ENCODE measurements around the gene EVA1A.

Gene EVA1A

GRCh38 chr2:75549401-75550253, 11.1 kb downstream of the EVA1A start:
- Histone ChIP-seq H3K4me1 (ENCODE audit: control insufficient read depth in 1 of 2, insufficient read depth in 2 of 2, low read length in 2 of 2) (no peaks in the 10 kb centered on the region), H3K9me3 (ENCODE audit: control insufficient read depth in 1 of 2, low read length in 2 of 2) (no peaks in the 10 kb centered on the region), H3K36me3 (ENCODE audit: control insufficient read depth in 1 of 2, insufficient read depth in 2 of 2, low read length in 2 of 2) (no peaks in the 10 kb centered on the region)

GRCh38 chr2:75548036-75548573, 12.6 kb downstream of the EVA1A start:
- H3K4me3 ChIP-seq (ENCODE audit: low read depth in 1 of 2, low read length in 2 of 2): no peak overlapping the region
- no peaks in the 10 kb centered on the region for H3K36me3 ChIP-seq (ENCODE audit: control insufficient read depth in 1 of 2, insufficient read depth in 2 of 2, low read length in 2 of 2)
- H3K27ac ChIP-seq (ENCODE audit: low read length): no peak overlapping the region
- H3K4me1 ChIP-seq (ENCODE audit: control insufficient read depth in 1 of 2, insufficient read depth in 2 of 2, low read length in 2 of 2): no peaks in the 10 kb centered on the region
- no peaks in the 10 kb centered on the region for H3K9me3 ChIP-seq (ENCODE audit: control insufficient read depth in 1 of 2, low read length in 2 of 2)
- no peaks in the 10 kb centered on the region for H3K27me3 ChIP-seq (ENCODE audit: low read depth, low read length)

More at GRCh38 chr2:75549401-75550253, 11.1 kb downstream of the EVA1A start:
- Histone ChIP-seq H3K27me3 (ENCODE audit: low read depth, low read length) (no peaks in the 10 kb centered on the region), H3K4me3 (ENCODE audit: low read depth in 1 of 2, low read length in 2 of 2) (no peak overlapping the region), H3K27ac (ENCODE audit: low read length) (no peak overlapping the region)

- no peaks in the 10 kb centered on the region for H3K27me3 ChIP-seq (ENCODE audit: low read depth, low read length)
- no peak overlapping the region for H3K27ac ChIP-seq (ENCODE audit: low read length)
- no peaks in the 10 kb centered on the region for H3K36me3 ChIP-seq (ENCODE audit: control insufficient read depth in 1 of 2, insufficient read depth in 2 of 2, low read length in 2 of 2)
- no peak overlapping the region for H3K4me3 ChIP-seq (ENCODE audit: low read depth in 1 of 2, low read length in 2 of 2)
- H3K4me1 ChIP-seq (ENCODE audit: control insufficient read depth in 1 of 2, insufficient read depth in 2 of 2, low read length in 2 of 2): no peaks in the 10 kb centered on the region
- no peaks in the 10 kb centered on the region for H3K9me3 ChIP-seq (ENCODE audit: control insufficient read depth in 1 of 2, low read length in 2 of 2)
These were observed 13.2 kb downstream of the EVA1A start for GRCh38 chr2:75547345-75548035.

GRCh38 chr2:75545922-75546321, 14.8 kb downstream of the EVA1A start:
- no peaks in the 10 kb centered on the region for H3K27me3 ChIP-seq (ENCODE audit: low read depth, low read length)
- H3K27ac ChIP-seq (ENCODE audit: low read length): no peak overlapping the region
- H3K4me1 ChIP-seq (ENCODE audit: control insufficient read depth in 1 of 2, insufficient read depth in 2 of 2, low read length in 2 of 2): no peaks in the 10 kb centered on the region
- H3K36me3 ChIP-seq (ENCODE audit: control insufficient read depth in 1 of 2, insufficient read depth in 2 of 2, low read length in 2 of 2): no peaks in the 10 kb centered on the region
- H3K9me3 ChIP-seq (ENCODE audit: control insufficient read depth in 1 of 2, low read length in 2 of 2): no peaks in the 10 kb centered on the region
- no peak overlapping the region for H3K4me3 ChIP-seq (ENCODE audit: low read depth in 1 of 2, low read length in 2 of 2)

GRCh38 chr2:75545387-75545786, 15.4 kb downstream of the EVA1A start:
- Histone ChIP-seq H3K4me3 (ENCODE audit: low read depth in 1 of 2, low read length in 2 of 2) (no peak overlapping the region), H3K4me1 (ENCODE audit: control insufficient read depth in 1 of 2, insufficient read depth in 2 of 2, low read length in 2 of 2) (peaks cover 0 to 4% of the 10 kb centered on the region in 2 donors), H3K27ac (ENCODE audit: low read length) (no peak overlapping the region)

GRCh38 chr2:75543446-75543845, 17.3 kb downstream of the EVA1A start:
- Histone ChIP-seq H3K27ac (ENCODE audit: low read length) (no peak overlapping the region), H3K9me3 (ENCODE audit: control insufficient read depth in 1 of 2, low read length in 2 of 2) (no peaks in the 10 kb centered on the region), H3K4me3 (ENCODE audit: low read depth in 1 of 2, low read length in 2 of 2) (no peak overlapping the region), H3K27me3 (ENCODE audit: low read depth, low read length) (no peaks in the 10 kb centered on the region), H3K36me3 (ENCODE audit: control insufficient read depth in 1 of 2, insufficient read depth in 2 of 2, low read length in 2 of 2) (no peaks in the 10 kb centered on the region), H3K4me1 (ENCODE audit: control insufficient read depth in 1 of 2, insufficient read depth in 2 of 2, low read length in 2 of 2) (peaks cover 0 to 5% of the 10 kb centered on the region in 2 donors)

More at GRCh38 chr2:75545387-75545786, 15.4 kb downstream of the EVA1A start:
- H3K9me3 ChIP-seq (ENCODE audit: control insufficient read depth in 1 of 2, low read length in 2 of 2): no peaks in the 10 kb centered on the region
- H3K36me3 ChIP-seq (ENCODE audit: control insufficient read depth in 1 of 2, insufficient read depth in 2 of 2, low read length in 2 of 2): no peaks in the 10 kb centered on the region
- H3K27me3 ChIP-seq (ENCODE audit: low read depth, low read length): no peaks in the 10 kb centered on the region

GRCh38 chr2:75541430-75541829, 19.3 kb downstream of the EVA1A start:
- H3K27ac ChIP-seq (ENCODE audit: low read length): no peak overlapping the region
- H3K4me1 ChIP-seq (ENCODE audit: control insufficient read depth in 1 of 2, insufficient read depth in 2 of 2, low read length in 2 of 2): peaks cover 0 to 5% of the 10 kb centered on the region in 2 donors
- no peaks in the 10 kb centered on the region for H3K36me3 ChIP-seq (ENCODE audit: control insufficient read depth in 1 of 2, insufficient read depth in 2 of 2, low read length in 2 of 2)
- no peaks in the 10 kb centered on the region for H3K27me3 ChIP-seq (ENCODE audit: low read depth, low read length)
- H3K4me3 ChIP-seq (ENCODE audit: low read depth in 1 of 2, low read length in 2 of 2): no peak overlapping the region
- H3K9me3 ChIP-seq (ENCODE audit: control insufficient read depth in 1 of 2, low read length in 2 of 2): no peaks in the 10 kb centered on the region

- no peaks in the 10 kb centered on the region for H3K27me3 ChIP-seq (ENCODE audit: low read depth, low read length)
- H3K9me3 ChIP-seq (ENCODE audit: control insufficient read depth in 1 of 2, low read length in 2 of 2): no peaks in the 10 kb centered on the region
- H3K36me3 ChIP-seq (ENCODE audit: control insufficient read depth in 1 of 2, insufficient read depth in 2 of 2, low read length in 2 of 2): no peaks in the 10 kb centered on the region
- no peak overlapping the region for H3K27ac ChIP-seq (ENCODE audit: low read length)
- H3K4me3 ChIP-seq (ENCODE audit: low read depth in 1 of 2, low read length in 2 of 2): no peak overlapping the region
- peaks cover 0 to 5% of the 10 kb centered on the region in 2 donors for H3K4me1 ChIP-seq (ENCODE audit: control insufficient read depth in 1 of 2, insufficient read depth in 2 of 2, low read length in 2 of 2)
These were observed 19.7 kb downstream of the EVA1A start for GRCh38 chr2:75540994-75541393.

- Histone ChIP-seq H3K27ac (ENCODE audit: low read length) (no peak overlapping the region), H3K4me1 (ENCODE audit: control insufficient read depth in 1 of 2, insufficient read depth in 2 of 2, low read length in 2 of 2) (peaks cover 0 to 5% of the 10 kb centered on the region in 2 donors), H3K36me3 (ENCODE audit: control insufficient read depth in 1 of 2, insufficient read depth in 2 of 2, low read length in 2 of 2) (no peaks in the 10 kb centered on the region), H3K4me3 (ENCODE audit: low read depth in 1 of 2, low read length in 2 of 2) (no peak overlapping the region), H3K27me3 (ENCODE audit: low read depth, low read length) (no peaks in the 10 kb centered on the region), H3K9me3 (ENCODE audit: control insufficient read depth in 1 of 2, low read length in 2 of 2) (no peaks in the 10 kb centered on the region)
These were observed 20.6 kb downstream of the EVA1A start for GRCh38 chr2:75539955-75540716.

GRCh38 chr2:75538521-75539490, 21.9 kb downstream of the EVA1A start:
- no peak overlapping the region for H3K4me3 ChIP-seq (ENCODE audit: low read depth in 1 of 2, low read length in 2 of 2)
- H3K27ac ChIP-seq (ENCODE audit: low read length): no peak overlapping the region
- no peaks in the 10 kb centered on the region for H3K36me3 ChIP-seq (ENCODE audit: control insufficient read depth in 1 of 2, insufficient read depth in 2 of 2, low read length in 2 of 2)
- H3K4me1 ChIP-seq (ENCODE audit: control insufficient read depth in 1 of 2, insufficient read depth in 2 of 2, low read length in 2 of 2): peaks cover 0 to 5% of the 10 kb centered on the region in 2 donors
- H3K27me3 ChIP-seq (ENCODE audit: low read depth, low read length): no peaks in the 10 kb centered on the region
- H3K9me3 ChIP-seq (ENCODE audit: control insufficient read depth in 1 of 2, low read length in 2 of 2): no peaks in the 10 kb centered on the region
